AG04450 (cell line): ENCODE measurements around the gene PODXL2. TPM values are rescaled to one million over a fixed set of nuclear protein-coding genes. Genes with fewer than 3 reads are reported as not detected.

ENCODE experiments used
- CTCF ChIA-PET: fragments of 300-600, 350-600 bp; formaldehyde crosslinking; extraction: SDS; loops from one replicate; lab custom pipeline; 2022; ENCODE audit warnings: antibody characterized with exemption, inconsistent platforms; lab: Charles Lee
- POLR2A ChIA-PET: fragments of 350-600 bp; formaldehyde crosslinking; extraction: SDS; loops from one replicate; lab custom pipeline; 2021; ENCODE audit warnings: antibody characterized with exemption, inconsistent platforms; lab: Yijun Ruan, JAX
- DNase-seq: peaks from one replicate; pipeline ENCODE4 v3.0.0-alpha.2; 2011; ENCODE audit warnings: low read depth, low spot score
- H3K27ac ChIP-seq: one replicate; pipeline ENCODE4 v1.5.1; 2012; ENCODE audit warnings: low read depth, low read length, control low read depth
- H3K27me3 ChIP-seq: one replicate; pipeline ENCODE4 v1.6.0; 2012; ENCODE audit warnings: low read length; ENCODE audit not compliant: control insufficient read depth, insufficient read depth
- H3K4me3 ChIP-seq: 2 replicates; pipeline ENCODE4 v1.5.1; 2011; ENCODE audit warnings: mild to moderate bottlenecking, low read depth, low read length, control low read depth
- H3K9me3 ChIP-seq: 2 replicates; pipeline ENCODE4 v1.5.1; 2012; ENCODE audit warnings: low read length; ENCODE audit not compliant: control insufficient read depth, insufficient read depth
- polyA plus RNA-seq: library from polyadenylated mRNA; depleted of rRNA; stranded (reverse); fragments of >200 nt; gene quantifications from 2 replicates; pipeline ENCODE4 v1.2.3, GENCODE V29; 2011
- TF ChIP-seq, protein P1 (sequence below): IDR thresholded peaks from 2 replicates; pipeline ENCODE4 v1.5.1; 2011; ENCODE audit warnings: low read depth, low read length, control low read depth, inconsistent platforms

Gene PODXL2
- polyA plus RNA-seq, 1 experiment = 1.5 TPM

GRCh38 chr3:127706785-127707351 lies 77.9 kb downstream of the PODXL2 start:
- Histone ChIP-seq H3K4me3 (no peak overlapping the region), H3K9me3 (no peaks in the 10 kb centered on the region), H3K27ac (no peak overlapping the region), H3K27me3 (no peaks in the 10 kb centered on the region)
- ChIA-PET CTCF (interaction anchor here (0.6 to 1.7 kb wide), 3 partner anchors 11 to 724 kb away, joined by 3 to 7 read pairs (median 4); partner anchors contain the start of gene PLXNA1), POLR2A (no interaction called here)
- DNase-seq = no peak
- TF ChIP-seq, protein P1, sequence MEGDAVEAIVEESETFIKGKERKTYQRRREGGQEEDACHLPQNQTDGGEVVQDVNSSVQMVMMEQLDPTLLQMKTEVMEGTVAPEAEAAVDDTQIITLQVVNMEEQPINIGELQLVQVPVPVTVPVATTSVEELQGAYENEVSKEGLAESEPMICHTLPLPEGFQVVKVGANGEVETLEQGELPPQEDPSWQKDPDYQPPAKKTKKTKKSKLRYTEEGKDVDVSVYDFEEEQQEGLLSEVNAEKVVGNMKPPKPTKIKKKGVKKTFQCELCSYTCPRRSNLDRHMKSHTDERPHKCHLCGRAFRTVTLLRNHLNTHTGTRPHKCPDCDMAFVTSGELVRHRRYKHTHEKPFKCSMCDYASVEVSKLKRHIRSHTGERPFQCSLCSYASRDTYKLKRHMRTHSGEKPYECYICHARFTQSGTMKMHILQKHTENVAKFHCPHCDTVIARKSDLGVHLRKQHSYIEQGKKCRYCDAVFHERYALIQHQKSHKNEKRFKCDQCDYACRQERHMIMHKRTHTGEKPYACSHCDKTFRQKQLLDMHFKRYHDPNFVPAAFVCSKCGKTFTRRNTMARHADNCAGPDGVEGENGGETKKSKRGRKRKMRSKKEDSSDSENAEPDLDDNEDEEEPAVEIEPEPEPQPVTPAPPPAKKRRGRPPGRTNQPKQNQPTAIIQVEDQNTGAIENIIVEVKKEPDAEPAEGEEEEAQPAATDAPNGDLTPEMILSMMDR = no peak

DNA sequence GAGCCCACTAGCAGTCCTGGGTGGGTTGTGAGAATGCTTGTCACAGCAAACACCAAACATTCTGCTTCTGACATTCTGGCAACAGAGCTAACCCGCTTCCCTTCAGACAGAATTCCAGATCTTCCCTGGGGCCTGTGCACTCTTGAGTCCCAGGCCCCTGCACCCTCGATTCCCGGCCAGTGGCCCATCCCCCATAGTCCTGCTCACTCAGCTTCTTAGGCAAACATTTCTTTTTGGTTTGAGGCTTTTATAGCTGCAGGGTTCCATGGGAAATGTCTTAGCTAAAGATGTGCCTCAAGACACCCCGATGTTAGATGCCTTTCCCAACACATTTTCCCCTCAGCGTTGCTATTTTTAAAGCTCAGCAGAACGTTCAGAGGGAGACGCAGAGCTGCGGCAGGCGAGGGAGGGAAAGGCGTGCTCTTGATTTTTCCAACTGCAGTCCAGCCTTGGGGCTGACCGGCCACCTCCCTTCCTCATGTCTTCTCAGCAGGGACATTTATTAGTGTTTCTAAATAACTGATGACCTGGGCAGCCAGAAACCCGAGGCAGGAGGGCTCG lies 78.9 kb downstream of the PODXL2 start:
- H3K27ac ChIP-seq = no peak overlapping the region
- no peak for DNase-seq
- no peaks in the 10 kb centered on the region for H3K9me3 ChIP-seq
- CTCF ChIA-PET = interaction anchor here (1.2 kb wide), 1 partner anchor 725 kb away, joined by 3 read pairs; the partner anchor contains the start of gene PLXNA1
- H3K27me3 ChIP-seq = no peaks in the 10 kb centered on the region
- POLR2A ChIA-PET = no interaction called here
- no peak overlapping the region for H3K4me3 ChIP-seq
- TF ChIP-seq, protein P1 = no peak

DNA sequence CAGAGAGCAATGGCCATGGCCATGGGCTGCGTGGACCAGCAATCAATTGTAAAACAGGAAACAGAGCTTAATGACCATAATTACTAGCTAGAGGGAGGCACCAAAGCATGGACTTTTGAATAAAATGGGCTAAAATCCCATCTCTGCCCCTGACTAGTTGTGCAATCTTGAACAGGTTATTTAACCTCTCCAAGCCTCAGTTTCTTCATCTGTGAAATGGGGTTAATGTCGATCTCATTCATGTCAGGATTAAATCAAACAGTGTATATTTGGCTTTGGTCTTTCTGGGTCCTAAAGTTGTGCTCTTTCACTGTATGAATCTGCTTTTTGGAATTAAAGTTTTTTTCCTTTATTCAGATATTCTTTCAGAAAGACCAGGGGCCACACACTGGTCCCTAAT lies 79.9 kb downstream of the PODXL2 start:
- H3K27ac ChIP-seq = no peak overlapping the region
- TF ChIP-seq, protein P1 = no peak
- H3K9me3 ChIP-seq = no peaks in the 10 kb centered on the region
- ChIA-PET CTCF (interaction anchor here (3.3 kb wide), 1 partner anchor 12 kb away, joined by 14 read pairs; no protein-coding TSS in a partner anchor), POLR2A (no interaction called here)
- DNase-seq = no peak
- no peak overlapping the region for H3K4me3 ChIP-seq
- H3K27me3 ChIP-seq = no peaks in the 10 kb centered on the region

DNA sequence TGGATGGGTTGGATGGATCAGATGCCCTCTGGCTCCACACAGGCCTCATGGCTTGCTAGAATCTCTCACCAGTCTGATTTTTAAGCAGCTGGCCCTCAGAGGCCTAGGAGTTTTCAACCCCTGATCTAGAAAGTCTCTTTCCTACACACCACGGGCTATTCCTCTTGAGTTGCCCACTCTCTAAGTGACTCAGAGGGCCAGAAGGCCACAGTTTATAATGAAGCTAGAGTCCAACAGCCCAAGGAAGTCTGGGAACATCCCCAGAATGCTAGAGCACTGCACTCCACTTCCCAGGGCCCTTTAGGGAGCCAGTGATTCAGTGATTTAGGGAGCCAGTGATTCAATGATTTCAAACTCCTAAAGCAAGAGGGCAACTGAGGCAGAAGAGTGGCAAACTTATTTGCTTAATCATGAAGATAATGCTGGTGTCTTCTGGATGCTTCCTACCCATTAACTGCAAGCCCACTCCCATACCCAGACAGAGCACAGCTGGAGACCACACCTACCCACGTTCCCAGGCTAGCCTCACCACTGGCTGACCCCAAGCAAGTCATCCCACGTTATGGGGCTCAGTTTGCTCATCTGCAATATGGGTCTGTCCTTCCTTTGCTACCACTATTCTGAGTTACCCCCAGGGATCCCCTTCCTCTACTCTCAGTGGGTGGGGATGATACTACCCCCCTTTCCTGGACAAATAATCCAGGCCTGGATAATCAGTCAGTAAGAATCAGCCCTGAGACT lies 80.5 kb downstream of the PODXL2 start:
- H3K27ac ChIP-seq = peak overlapping the region; percentile 31
- no peaks in the 10 kb centered on the region for H3K9me3 ChIP-seq
- TF ChIP-seq, protein P1 = no peak
- H3K4me3 ChIP-seq = no peak overlapping the region
- CTCF ChIA-PET = interaction anchor here (3.3 kb wide), 1 partner anchor 13 kb away, joined by 14 read pairs; no protein-coding TSS in a partner anchor
- POLR2A ChIA-PET = no interaction called here
- DNase-seq = no peak
- H3K27me3 ChIP-seq = no peaks in the 10 kb centered on the region
